Bronchial epithelial cell (primary cell): Measurements from ENCODE around the gene ITGB2. TPM values are rescaled to one million over a fixed set of nuclear protein-coding genes. Genes with fewer than 3 reads are reported as not detected.
A peak's percentile ranks its signal among the peaks of the same experiment; 100 is the strongest.

ENCODE experiments used
- DNase-seq: peaks from one replicate; pipeline ENCODE4 v3.0.0-alpha.2; 2010; ENCODE audit warnings: low read depth
- FAIRE-seq: peaks from 2 replicates; lab custom pipeline; 2011; peaks lifted over from hg19 to GRCh38; lab: Jason Lieb, UNC
- H3K27me3 ChIP-seq: 2 replicates; pipeline ENCODE4 v1.5.1; 2011; ENCODE audit warnings: low read length; ENCODE audit not compliant: control insufficient read depth, insufficient read depth
- H3K36me3 ChIP-seq: 2 replicates; pipeline ENCODE4 v1.5.1; 2011; ENCODE audit warnings: low read length; ENCODE audit not compliant: control insufficient read depth, insufficient read depth
- H3K4me3 ChIP-seq: 2 replicates; pipeline ENCODE4 v1.5.1; 2011; ENCODE audit warnings: mild to moderate bottlenecking, low read depth, low read length, control low read depth
- CTCF ChIP-seq: IDR thresholded peaks from 2 replicates; pipeline ENCODE4 v1.5.1; 2011; ENCODE audit warnings: mild to moderate bottlenecking, moderate library complexity, low read length, control low read depth, inconsistent platforms; ENCODE audit not compliant: insufficient read depth, severe bottlenecking
- total RNA-seq: library from RNA; depleted of rRNA; stranded (reverse); fragments of >200 nt; gene quantifications from 2 replicates; pipeline ENCODE4 v1.2.1, GENCODE V29; 2014

ITGB2 gene
- total RNA-seq, 1 donor from 2014 or later = 1.1 TPM

- H3K4me3 ChIP-seq = no peak overlapping the region
- H3K27me3 ChIP-seq = no peaks in the 10 kb centered on the region
- FAIRE-seq (no peak), DNase-seq (no peak)
- peaks cover 30% of the 10 kb centered on the region for H3K36me3 ChIP-seq
- TF ChIP-seq CTCF = no peak
Observed at GRCh38 chr21:44948426-44949120, 27.9 kb upstream of the ITGB2 start.

- no peak for TF ChIP-seq CTCF
- peaks cover 33% of the 10 kb centered on the region for H3K36me3 ChIP-seq
- no peaks in the 10 kb centered on the region for H3K27me3 ChIP-seq
- no peak for DNase-seq
- no peak for FAIRE-seq
- no peak overlapping the region for H3K4me3 ChIP-seq
Observed at GRCh38 chr21:44947930-44948331, 27.2 kb upstream of the ITGB2 start.

- TF ChIP-seq CTCF = no peak
- Histone ChIP-seq H3K36me3 (peaks cover 33% of the 10 kb centered on the region), H3K4me3 (no peak overlapping the region), H3K27me3 (no peaks in the 10 kb centered on the region)
- FAIRE-seq (peak; percentile 50), DNase-seq (no peak)
Observed at GRCh38 chr21:44947111-44947929, 26.6 kb upstream of the ITGB2 start.

GRCh38 chr21:44946254-44947041, 25.7 kb upstream of the ITGB2 start:
- Histone ChIP-seq H3K4me3 (no peak overlapping the region), H3K27me3 (no peaks in the 10 kb centered on the region), H3K36me3 (peaks cover 32% of the 10 kb centered on the region)
- FAIRE-seq = no peak
- no peak for DNase-seq
- TF ChIP-seq CTCF = no peak

- FAIRE-seq (no peak), DNase-seq (no peak)
- no peak overlapping the region for H3K4me3 ChIP-seq
- no peaks in the 10 kb centered on the region for H3K27me3 ChIP-seq
- no peak for TF ChIP-seq CTCF
- H3K36me3 ChIP-seq = peaks cover 29% of the 10 kb centered on the region
Observed at GRCh38 chr21:44944596-44944995, 23.9 kb upstream of the ITGB2 start.
